PC-9 (cell line): ENCODE data around the gene UHMK1.

Source experiments
- EZH2 ChIP-seq: fragments of 200-600 bp; sonication (generic); IDR thresholded peaks from 2 replicates; pipeline ENCODE4 v1.8.0; 2017; ENCODE audit warnings: antibody characterized with exemption, low read depth
- TF ChIP-seq, protein P1 (sequence below): fragments of 200-600 bp; sonication (generic); conservative IDR thresholded peaks from 2 replicates; pipeline ENCODE4 v1.6.1; 2017; ENCODE audit warnings: mixed run types, antibody characterized with exemption, mild to moderate bottlenecking, moderate library complexity

DNA sequence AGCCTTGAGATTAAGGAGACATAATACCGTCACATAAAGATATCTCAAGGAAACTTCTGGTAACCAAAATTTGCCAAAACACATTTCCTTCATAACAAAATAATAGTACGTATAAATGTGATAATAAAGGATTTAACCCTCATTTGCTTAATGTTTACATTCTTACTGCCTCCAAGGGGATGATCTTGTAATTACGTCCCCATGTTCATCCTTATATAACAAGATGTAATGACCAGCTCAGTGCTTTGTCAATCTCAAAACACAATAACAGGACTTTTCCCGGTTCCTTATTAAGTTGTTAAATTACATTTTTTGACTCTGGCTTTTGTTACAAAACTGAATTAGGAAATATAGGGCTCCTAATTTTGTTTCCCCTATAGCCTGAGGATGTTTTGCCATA, 41.3 kb upstream of the UHMK1 start:
- TF ChIP-seq, protein P1, sequence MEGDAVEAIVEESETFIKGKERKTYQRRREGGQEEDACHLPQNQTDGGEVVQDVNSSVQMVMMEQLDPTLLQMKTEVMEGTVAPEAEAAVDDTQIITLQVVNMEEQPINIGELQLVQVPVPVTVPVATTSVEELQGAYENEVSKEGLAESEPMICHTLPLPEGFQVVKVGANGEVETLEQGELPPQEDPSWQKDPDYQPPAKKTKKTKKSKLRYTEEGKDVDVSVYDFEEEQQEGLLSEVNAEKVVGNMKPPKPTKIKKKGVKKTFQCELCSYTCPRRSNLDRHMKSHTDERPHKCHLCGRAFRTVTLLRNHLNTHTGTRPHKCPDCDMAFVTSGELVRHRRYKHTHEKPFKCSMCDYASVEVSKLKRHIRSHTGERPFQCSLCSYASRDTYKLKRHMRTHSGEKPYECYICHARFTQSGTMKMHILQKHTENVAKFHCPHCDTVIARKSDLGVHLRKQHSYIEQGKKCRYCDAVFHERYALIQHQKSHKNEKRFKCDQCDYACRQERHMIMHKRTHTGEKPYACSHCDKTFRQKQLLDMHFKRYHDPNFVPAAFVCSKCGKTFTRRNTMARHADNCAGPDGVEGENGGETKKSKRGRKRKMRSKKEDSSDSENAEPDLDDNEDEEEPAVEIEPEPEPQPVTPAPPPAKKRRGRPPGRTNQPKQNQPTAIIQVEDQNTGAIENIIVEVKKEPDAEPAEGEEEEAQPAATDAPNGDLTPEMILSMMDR, result peak; percentile 26; the same call in 1 of the 2 replicates
- TF ChIP-seq EZH2, result no peak
